T-helper 2 cell (primary cell): Measurements from ENCODE around the gene IQSEC3.
"Not testable (repeated sequence)": the region's sequence is repeated elsewhere in the genome, so short reads cannot be mapped to it uniquely, and the experiment has no call there.

ENCODE experiments used
- DNase-seq, 5 experiments: peaks; one replicate each; pipeline versions ENCODE4 v3.0.0 to v3.0.0-alpha.2; 2012 to 2022

The IQSEC3 gene

GRCh38 chr12:113347-113746 lies 46.8 kb downstream of the IQSEC3 start:
- DNase-seq: no peak

- DNase-seq: no peak
Observed at GRCh38 chr12:114626-115211, 48.2 kb downstream of the IQSEC3 start.

- DNase-seq: no peak
Observed at GRCh38 chr12:115518-115917, 49.0 kb downstream of the IQSEC3 start.

- DNase-seq: no peak
Observed at GRCh38 chr12:115960-116915, 49.7 kb downstream of the IQSEC3 start.

- DNase-seq: no peak
Observed at GRCh38 chr12:117311-117710, 50.7 kb downstream of the IQSEC3 start.

GRCh38 chr12:117816-118345 lies 51.3 kb downstream of the IQSEC3 start:
- DNase-seq: no peak

- DNase-seq: no peak
Observed at GRCh38 chr12:118591-118990, 52.0 kb downstream of the IQSEC3 start.

- no peak for DNase-seq
Observed at GRCh38 chr12:120951-121350, 54.4 kb downstream of the IQSEC3 start.

- DNase-seq: no peak
Observed at GRCh38 chr12:121647-122046, 55.1 kb downstream of the IQSEC3 start.

GRCh38 chr12:125075-125474 lies 58.5 kb downstream of the IQSEC3 start:
- no peak for DNase-seq

- DNase-seq: no peak
Observed at GRCh38 chr12:125566-125965, 59.0 kb downstream of the IQSEC3 start.

- DNase-seq: no peak
Observed at GRCh38 chr12:128079-128478, 61.5 kb downstream of the IQSEC3 start.

GRCh38 chr12:129001-129400 lies 62.4 kb downstream of the IQSEC3 start:
- DNase-seq: no peak

GRCh38 chr12:130519-130918 lies 64.0 kb downstream of the IQSEC3 start:
- no peak for DNase-seq

GRCh38 chr12:131008-131407 lies 64.4 kb downstream of the IQSEC3 start:
- no peak for DNase-seq

GRCh38 chr12:131732-132495 lies 65.3 kb downstream of the IQSEC3 start:
- no peak for DNase-seq

- DNase-seq: not testable (repeated sequence)
Observed at GRCh38 chr12:133616-134232, 67.2 kb downstream of the IQSEC3 start.

GRCh38 chr12:135138-135537 lies 68.6 kb downstream of the IQSEC3 start:
- DNase-seq: no peak

GRCh38 chr12:138171-138897 lies 71.8 kb downstream of the IQSEC3 start:
- no peak for DNase-seq

- DNase-seq: peak in 1 of 5 experiments; percentile 26
Observed at GRCh38 chr12:138898-139534, 72.4 kb downstream of the IQSEC3 start.

- no peak for DNase-seq
Observed at GRCh38 chr12:139585-139984, 73.0 kb downstream of the IQSEC3 start.
